Measurements from ENCODE around the gene NCBP1. TPM values are rescaled to one million over a fixed set of nuclear protein-coding genes. Genes with fewer than 3 reads are reported as not detected.
"Not testable (repeated sequence)": the region's sequence is repeated elsewhere in the genome, so short reads cannot be mapped to it uniquely, and the experiment has no call there.

The NCBP1 gene
- 10 to 100 TPM; 42.2 to 43.0 TPM for total RNA-seq

GRCh38 chr9:97632985-97633858 lies at the start of gene NCBP1, which contains the start of gene TSTD2:
Gene NCBP1, plus strand, starts transcription at chr9:97633821. Its CDS starts 61 bp downstream, at chr9:97633882.
Gene TSTD2, minus strand, starts transcription at chr9:97633368. Its CDS starts 5,806 bp downstream, at chr9:97627562.
- ATAC-seq = peak; percentile 91
- ChIA-PET POLR2A (interaction anchor here (0.6 to 1.8 kb wide), 11 partner anchors 15 to 1150 kb away, joined by 3 to 8 read pairs (median 3); partner anchors contain the start of genes ANP32B, TMOD1, TRMO and XPA), CTCF (interaction anchor here (0.6 to 3.0 kb wide), 12 partner anchors 10 to 291 kb away, joined by 3 to 21 read pairs (median 5); partner anchors contain the start of gene XPA)
- Mint-ChIP-seq H3K9me3 (ENCODE audit: low read depth) (no peaks in the 10 kb centered on the region), H3K4me1 (peaks cover 48% of the 10 kb centered on the region), H3K36me3 (ENCODE audit: low read depth) (peaks cover 19% of the 10 kb centered on the region), H3K4me3 (peak within 1 kb of the TSS; percentile 92), H3K27me3 (no peaks in the 10 kb centered on the region), H3K27ac (peak within 1 kb of the TSS; percentile 99)
- intact Hi-C loops (cut with DNase I, micrococcal nuclease) = loop anchor here (1.0 to 10.0 kb wide), 18 partner anchors 64 to 1215 kb away; partner anchors contain the start of genes XPA (in 2 of the 2), HABP4 (in 1 of the 2), PRXL2C (in 1 of the 2) and TDRD7 (in 1 of the 2)
- peak; percentile 98 for DNase-seq

DNA sequence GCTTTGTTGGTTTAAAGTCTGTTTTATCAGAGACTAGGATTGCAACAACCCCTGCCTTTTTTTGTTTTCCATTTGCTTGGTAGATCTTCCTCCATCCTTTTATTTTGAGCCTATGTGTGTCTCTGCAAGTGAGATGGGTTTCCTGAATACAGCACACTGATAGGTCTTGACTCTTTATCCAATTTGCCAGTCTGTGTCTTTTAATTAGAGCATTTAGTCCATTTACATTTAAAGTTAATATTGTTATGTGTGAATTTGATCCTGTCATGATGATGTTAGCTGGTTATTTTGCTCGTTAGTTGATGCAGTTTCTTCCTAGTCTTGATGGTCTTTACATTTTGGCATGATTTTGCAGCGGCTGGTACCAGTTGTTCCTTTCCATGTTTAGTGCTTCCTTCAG lies 48.8 kb upstream of the NCBP1 start:
- POLR2A ChIA-PET, H3K27ac Mint-ChIP-seq: not testable (repeated sequence)

DNA sequence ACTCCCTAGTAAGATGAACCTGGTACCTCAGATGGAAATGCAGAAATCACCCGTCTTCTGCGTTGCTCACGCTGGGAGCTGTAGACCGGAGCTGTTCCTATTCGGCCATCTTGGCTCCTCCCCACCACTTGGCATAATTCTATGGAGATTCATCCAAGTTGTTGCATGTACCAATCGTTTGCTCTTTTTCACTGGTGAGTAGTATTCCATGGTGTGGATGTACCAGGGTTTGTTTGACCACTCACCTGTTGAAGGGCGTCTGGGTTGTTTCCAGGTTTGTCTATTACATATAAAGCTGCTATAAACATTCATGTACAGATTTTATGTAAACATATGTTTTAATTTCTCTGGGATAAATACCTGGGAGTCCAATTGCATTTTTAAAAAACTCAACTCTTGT lies 46.7 kb upstream of the NCBP1 start:
- ATAC-seq; H3K27me3 Mint-ChIP-seq; H3K27ac Mint-ChIP-seq; intact Hi-C loops (cut with DNase I, micrococcal nuclease); DNase-seq; H3K4me3 Mint-ChIP-seq; H3K36me3 Mint-ChIP-seq (ENCODE audit: low read depth); POLR2A ChIA-PET; H3K9me3 Mint-ChIP-seq (ENCODE audit: low read depth); H3K4me1 Mint-ChIP-seq: not testable (repeated sequence)
- CTCF ChIA-PET = interaction anchor here (1.2 kb wide), 1 partner anchor 118 kb away, joined by 3 read pairs; no protein-coding TSS in a partner anchor

More for the DNA sequence above, 48.8 kb upstream of the NCBP1 start:
- H3K36me3 Mint-ChIP-seq (ENCODE audit: low read depth); H3K4me3 Mint-ChIP-seq; H3K4me1 Mint-ChIP-seq; CTCF ChIA-PET; intact Hi-C loops (cut with DNase I, micrococcal nuclease); H3K9me3 Mint-ChIP-seq (ENCODE audit: low read depth); ATAC-seq; H3K27me3 Mint-ChIP-seq; DNase-seq: not testable (repeated sequence)

GRCh38 chr9:97591535-97591934 lies 42.1 kb upstream of the NCBP1 start:
- ATAC-seq (no peak), DNase-seq (no peak)
- Mint-ChIP-seq H3K9me3 (ENCODE audit: low read depth) (peaks cover 7% of the 10 kb centered on the region), H3K36me3 (ENCODE audit: low read depth) (no peaks in the 10 kb centered on the region), H3K4me1 (no peaks in the 10 kb centered on the region), H3K27ac (no peak overlapping the region), H3K4me3 (no peak overlapping the region), H3K27me3 (peaks cover 6% of the 10 kb centered on the region)
- POLR2A ChIA-PET = no interaction called here
- CTCF ChIA-PET = interaction anchor here (2.7 kb wide), 1 partner anchor 7 kb away, joined by 10 read pairs; no protein-coding TSS in a partner anchor
- intact Hi-C loops (cut with DNase I, micrococcal nuclease) = no loop called here

GRCh38 chr9:97592126-97592525 lies 41.5 kb upstream of the NCBP1 start:
- ChIA-PET POLR2A (no interaction called here), CTCF (no interaction called here)
- H3K27me3 Mint-ChIP-seq = peaks cover 6% of the 10 kb centered on the region

GRCh38 chr9:97593960-97594359 lies 39.7 kb upstream of the NCBP1 start:
- DNase-seq = no peak
- Mint-ChIP-seq H3K9me3 (ENCODE audit: low read depth) (no peaks in the 10 kb centered on the region), H3K27me3 (peaks cover 6% of the 10 kb centered on the region), H3K27ac (no peak overlapping the region), H3K4me3 (no peak overlapping the region), H3K4me1 (peaks cover 7% of the 10 kb centered on the region), H3K36me3 (ENCODE audit: low read depth) (no peaks in the 10 kb centered on the region)
- CTCF ChIA-PET = interaction anchor here (0.6 to 1.6 kb wide), 3 partner anchors 9 to 87 kb away, joined by 3 to 5 read pairs (median 3); no protein-coding TSS in a partner anchor
- intact Hi-C loops (cut with DNase I, micrococcal nuclease) = no loop called here
- POLR2A ChIA-PET = no interaction called here
- ATAC-seq = no peak

More at GRCh38 chr9:97592126-97592525, 41.5 kb upstream of the NCBP1 start:
- Mint-ChIP-seq H3K4me3 (no peak overlapping the region), H3K9me3 (ENCODE audit: low read depth) (peaks cover 3% of the 10 kb centered on the region), H3K4me1 (no peaks in the 10 kb centered on the region), H3K36me3 (ENCODE audit: low read depth) (no peaks in the 10 kb centered on the region), H3K27ac (no peak overlapping the region)
- ATAC-seq (no peak), DNase-seq (no peak)
- intact Hi-C loops (cut with DNase I, micrococcal nuclease) = no loop called here

GRCh38 chr9:97594381-97594921 lies 39.2 kb upstream of the NCBP1 start:
- H3K4me1 Mint-ChIP-seq = peaks cover 7% of the 10 kb centered on the region
- ChIA-PET POLR2A (no interaction called here), CTCF (interaction anchor here (0.6 to 1.2 kb wide), 3 partner anchors 40 to 738 kb away, joined by 3 read pairs; no protein-coding TSS in a partner anchor)
- no peaks in the 10 kb centered on the region for H3K9me3 Mint-ChIP-seq (ENCODE audit: low read depth)
- intact Hi-C loops (cut with DNase I, micrococcal nuclease) = no loop called here
- no peak for ATAC-seq
- DNase-seq = no peak
- no peak overlapping the region for H3K4me3 Mint-ChIP-seq
- peaks cover 6% of the 10 kb centered on the region for H3K27me3 Mint-ChIP-seq
- H3K36me3 Mint-ChIP-seq (ENCODE audit: low read depth) = no peaks in the 10 kb centered on the region
- H3K27ac Mint-ChIP-seq = no peak overlapping the region

DNA sequence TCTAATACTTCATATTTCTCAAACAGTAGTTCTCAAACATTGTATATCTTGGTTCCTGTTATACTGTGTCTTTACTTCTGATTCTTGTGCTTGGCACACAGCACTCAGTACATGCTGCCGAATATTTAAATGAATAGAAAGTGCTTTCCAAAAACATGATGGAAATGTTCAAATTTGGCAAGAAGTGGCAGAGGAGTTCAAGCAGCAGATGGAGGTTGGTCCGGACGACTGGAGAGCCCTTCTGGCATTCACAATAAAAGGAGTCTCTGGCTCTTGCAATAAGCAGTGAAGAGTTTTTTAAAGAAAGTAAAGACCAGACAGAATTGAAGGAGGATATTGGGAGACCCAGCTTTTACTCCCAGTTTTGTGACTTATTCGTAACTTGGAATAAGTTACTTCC lies 36.7 kb upstream of the NCBP1 start:
- H3K36me3 Mint-ChIP-seq (ENCODE audit: low read depth) = peaks cover 6% of the 10 kb centered on the region

DNA sequence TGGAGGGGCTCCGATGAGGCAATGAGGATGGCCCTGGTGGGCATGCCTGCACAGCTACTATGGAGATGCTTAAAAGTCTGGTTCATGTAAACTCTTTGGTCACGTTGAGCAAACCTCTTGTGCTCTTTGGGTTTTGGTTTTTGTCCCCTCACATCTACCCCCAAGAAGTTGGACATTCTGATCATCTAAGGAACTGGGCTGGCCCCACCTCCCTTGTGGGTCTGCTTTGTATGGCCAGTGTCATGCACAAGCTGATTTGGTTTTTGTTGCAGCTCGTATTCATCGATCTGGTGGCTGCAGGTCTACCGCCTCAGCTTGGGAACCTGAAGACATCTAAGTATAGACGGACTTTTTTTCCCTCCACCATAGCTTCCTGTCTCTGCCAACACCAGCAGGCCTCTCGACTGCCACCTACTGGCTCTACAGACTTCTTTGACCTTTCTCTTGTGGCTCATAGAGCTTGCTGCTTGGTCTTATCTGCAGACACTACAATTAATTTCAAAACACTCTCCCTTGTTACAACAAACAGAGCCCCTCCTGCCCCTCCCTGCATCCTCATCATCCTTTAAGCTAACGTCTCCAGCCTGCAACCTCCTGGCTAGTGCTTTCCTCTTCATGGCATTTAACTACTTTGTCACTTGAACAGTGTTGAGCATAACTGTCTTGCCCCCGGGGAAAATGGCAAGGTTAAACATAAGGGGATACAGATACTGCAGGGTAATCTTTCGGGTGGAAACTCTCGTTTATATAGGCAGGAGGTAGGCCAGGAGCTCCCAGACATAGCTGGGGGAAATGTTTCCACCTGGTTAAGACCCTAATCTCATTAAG lies 34.9 kb upstream of the NCBP1 start:
- Mint-ChIP-seq H3K27me3 (no peaks in the 10 kb centered on the region), H3K4me3 (no peak overlapping the region), H3K36me3 (ENCODE audit: low read depth) (peaks cover 13% of the 10 kb centered on the region), H3K4me1 (peaks cover 7% of the 10 kb centered on the region), H3K9me3 (ENCODE audit: low read depth) (no peaks in the 10 kb centered on the region), H3K27ac (peak overlapping the region; percentile 66)
- intact Hi-C loops (cut with DNase I, micrococcal nuclease) = loop anchor here (1.0 to 5.0 kb wide), 6 partner anchors 130 to 741 kb away; partner anchors contain the start of gene TDRD7 (in 1 of the 2)
- ATAC-seq (peak; percentile 99), DNase-seq (peak; percentile 85)
- ChIA-PET CTCF (interaction anchor here (0.5 to 9.0 kb wide), 55 partner anchors 9 to 1206 kb away, joined by 3 to 135 read pairs (median 5); partner anchors contain the start of genes NCBP1, TDRD7, TMOD1 and TSTD2), POLR2A (interaction anchor here (0.6 kb wide), 1 partner anchor 41 kb away, joined by 3 read pairs; no protein-coding TSS in a partner anchor)

More for the DNA sequence above, 36.7 kb upstream of the NCBP1 start:
- DNase-seq (no peak), ATAC-seq (no peak)
- intact Hi-C loops (cut with DNase I, micrococcal nuclease) = loop anchor here in 1 of 2 experiments (5.0 kb wide), 2 partner anchors 185 to 740 kb away; partner anchors contain the start of gene TDRD7
- CTCF ChIA-PET = interaction anchor here (0.7 to 9.0 kb wide), 5 partner anchors 16 to 253 kb away, joined by 3 to 135 read pairs (median 23); partner anchors contain the start of gene TDRD7
- POLR2A ChIA-PET = no interaction called here
- Mint-ChIP-seq H3K4me1 (peaks cover 7% of the 10 kb centered on the region), H3K9me3 (ENCODE audit: low read depth) (no peaks in the 10 kb centered on the region), H3K27me3 (peaks cover 2% of the 10 kb centered on the region), H3K4me3 (no peak overlapping the region), H3K27ac (no peak overlapping the region)

DNA sequence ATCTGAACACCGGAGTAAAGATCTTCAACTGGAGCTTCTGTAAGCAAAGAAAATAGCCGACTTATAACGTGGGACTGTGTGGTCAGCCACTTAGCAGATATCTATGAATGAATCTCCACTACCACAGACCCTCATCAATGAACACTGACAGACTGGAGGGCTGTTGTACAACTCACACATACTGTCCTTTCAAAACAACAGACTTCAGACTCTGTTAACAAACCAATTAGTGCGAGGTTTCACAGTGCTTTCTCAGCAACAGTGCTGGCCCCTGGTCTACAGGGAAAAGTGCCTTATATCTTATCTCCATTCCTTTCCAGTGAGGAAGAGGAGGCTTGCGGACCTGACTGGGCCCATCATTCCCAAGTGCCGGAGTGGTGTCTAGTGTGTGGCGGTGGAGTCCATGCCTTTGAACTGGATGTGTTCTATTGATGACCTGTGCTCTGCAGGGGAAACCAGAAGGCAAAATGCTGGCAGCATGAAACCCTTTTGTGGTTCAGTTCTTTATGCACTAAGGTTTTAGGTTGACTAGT lies 34.2 kb upstream of the NCBP1 start:
- ChIA-PET POLR2A (no interaction called here), CTCF (interaction anchor here (0.7 to 9.0 kb wide), 42 partner anchors 8 to 745 kb away, joined by 3 to 135 read pairs (median 5); partner anchors contain the start of genes NCBP1, TDRD7, TMOD1 and TSTD2)
- H3K4me1 Mint-ChIP-seq = peaks cover 7% of the 10 kb centered on the region
- ATAC-seq (no peak), DNase-seq (no peak)
- no peaks in the 10 kb centered on the region for H3K27me3 Mint-ChIP-seq
- no peaks in the 10 kb centered on the region for H3K9me3 Mint-ChIP-seq (ENCODE audit: low read depth)
- H3K27ac Mint-ChIP-seq = no peak overlapping the region
- no peak overlapping the region for H3K4me3 Mint-ChIP-seq
- intact Hi-C loops (cut with DNase I, micrococcal nuclease) = loop anchor here in 1 of 2 experiments (5.0 kb wide), 2 partner anchors 187 to 742 kb away; partner anchors contain the start of gene TDRD7
- H3K36me3 Mint-ChIP-seq (ENCODE audit: low read depth) = peaks cover 15% of the 10 kb centered on the region
